Measurements from ENCODE around the gene CA9.

- TF ChIP-seq CTCF (IDR thresholded peaks at IDR 0.05) (no peak), POLR2A (IDR thresholded peaks at IDR 0.05) (no peak)
Measured at GRCh38 chr9:35716230-35716629, 42.5 kb downstream of the CA9 start.

Measured in vagina (tissue), 2 donors.